GM12801 (cell line): ENCODE results near the gene MRGPRF.

ENCODE experiments used
- TF ChIP-seq, protein P1 (sequence below): IDR thresholded peaks from one replicate; pipeline ENCODE4 v1.5.1; 2011; ENCODE audit warnings: control low read depth; ENCODE audit not compliant: insufficient read length; ENCODE audit errors: extremely low read depth

Gene MRGPRF

DNA sequence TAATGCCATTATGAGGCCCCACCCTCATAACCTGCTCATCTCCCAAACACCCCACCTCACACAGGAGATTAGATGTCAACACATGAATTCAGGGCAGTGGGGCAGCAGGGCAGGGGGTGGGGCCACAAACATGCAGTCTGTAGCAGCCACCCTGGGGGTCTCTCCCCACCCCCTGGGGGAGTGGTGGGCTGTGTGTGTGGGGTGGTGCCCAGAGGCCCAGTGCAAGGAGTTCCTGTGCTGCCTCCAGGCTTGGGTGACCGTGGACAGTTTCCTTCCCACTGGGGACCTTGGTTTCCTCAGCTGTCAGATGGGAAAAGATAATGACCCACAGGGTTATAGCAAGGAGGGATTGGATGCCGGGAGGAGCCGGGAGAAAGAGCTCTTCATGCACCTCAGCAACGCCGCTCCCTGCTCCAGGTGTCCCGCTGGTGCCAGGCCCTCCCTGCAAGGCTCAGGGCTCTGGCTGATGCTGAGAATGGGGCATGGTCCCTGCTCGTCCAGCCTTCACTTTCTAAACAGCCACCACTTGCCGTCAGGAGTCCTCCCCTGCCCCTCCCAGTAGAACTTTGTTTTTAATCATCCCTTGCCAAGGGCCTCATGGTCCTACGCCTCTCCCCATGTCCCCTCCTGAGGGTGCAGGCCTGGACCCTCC is 2.0 kb upstream of the MRGPRF start:
- TF ChIP-seq, protein P1, sequence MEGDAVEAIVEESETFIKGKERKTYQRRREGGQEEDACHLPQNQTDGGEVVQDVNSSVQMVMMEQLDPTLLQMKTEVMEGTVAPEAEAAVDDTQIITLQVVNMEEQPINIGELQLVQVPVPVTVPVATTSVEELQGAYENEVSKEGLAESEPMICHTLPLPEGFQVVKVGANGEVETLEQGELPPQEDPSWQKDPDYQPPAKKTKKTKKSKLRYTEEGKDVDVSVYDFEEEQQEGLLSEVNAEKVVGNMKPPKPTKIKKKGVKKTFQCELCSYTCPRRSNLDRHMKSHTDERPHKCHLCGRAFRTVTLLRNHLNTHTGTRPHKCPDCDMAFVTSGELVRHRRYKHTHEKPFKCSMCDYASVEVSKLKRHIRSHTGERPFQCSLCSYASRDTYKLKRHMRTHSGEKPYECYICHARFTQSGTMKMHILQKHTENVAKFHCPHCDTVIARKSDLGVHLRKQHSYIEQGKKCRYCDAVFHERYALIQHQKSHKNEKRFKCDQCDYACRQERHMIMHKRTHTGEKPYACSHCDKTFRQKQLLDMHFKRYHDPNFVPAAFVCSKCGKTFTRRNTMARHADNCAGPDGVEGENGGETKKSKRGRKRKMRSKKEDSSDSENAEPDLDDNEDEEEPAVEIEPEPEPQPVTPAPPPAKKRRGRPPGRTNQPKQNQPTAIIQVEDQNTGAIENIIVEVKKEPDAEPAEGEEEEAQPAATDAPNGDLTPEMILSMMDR: no peak

DNA sequence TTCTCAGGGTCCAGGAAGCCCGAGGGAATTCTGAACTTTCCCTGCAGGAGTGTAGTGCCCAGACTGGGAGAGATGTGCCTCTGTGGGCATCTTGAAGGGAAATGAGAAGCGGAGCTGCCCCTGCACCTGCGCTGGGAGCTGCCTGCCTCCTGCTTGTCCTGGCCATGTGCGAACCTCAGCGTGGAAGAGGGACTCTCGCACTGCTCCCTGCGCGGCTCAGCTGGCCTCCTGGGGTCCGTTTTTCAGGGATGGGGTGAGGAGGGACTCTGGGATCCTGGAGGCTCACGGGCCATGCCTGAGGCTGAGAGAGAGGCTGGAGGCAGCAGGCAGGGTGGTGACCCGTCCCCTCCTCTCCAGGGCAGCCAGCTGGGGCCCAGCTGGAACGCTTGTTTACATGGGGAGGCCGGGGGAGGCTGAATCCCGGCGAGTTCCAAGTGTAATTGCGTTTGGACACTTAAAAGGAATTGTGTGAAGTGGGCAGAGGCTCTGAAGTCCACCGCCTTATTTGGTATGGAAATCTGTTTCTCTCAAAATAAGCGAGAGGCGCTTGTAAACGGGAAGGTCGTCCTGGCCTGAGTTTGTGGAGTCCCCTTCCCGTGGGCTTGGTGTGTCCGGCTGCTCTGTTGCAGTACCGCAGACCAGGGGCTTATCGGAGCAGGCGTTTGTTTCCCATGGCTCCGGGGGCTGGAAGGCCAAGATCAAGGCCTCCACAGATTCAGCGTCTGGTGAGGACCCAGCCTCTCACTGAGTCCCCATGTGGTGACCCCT is 1.2 kb upstream of the MRGPRF start:
- TF ChIP-seq, protein P1: no peak

DNA sequence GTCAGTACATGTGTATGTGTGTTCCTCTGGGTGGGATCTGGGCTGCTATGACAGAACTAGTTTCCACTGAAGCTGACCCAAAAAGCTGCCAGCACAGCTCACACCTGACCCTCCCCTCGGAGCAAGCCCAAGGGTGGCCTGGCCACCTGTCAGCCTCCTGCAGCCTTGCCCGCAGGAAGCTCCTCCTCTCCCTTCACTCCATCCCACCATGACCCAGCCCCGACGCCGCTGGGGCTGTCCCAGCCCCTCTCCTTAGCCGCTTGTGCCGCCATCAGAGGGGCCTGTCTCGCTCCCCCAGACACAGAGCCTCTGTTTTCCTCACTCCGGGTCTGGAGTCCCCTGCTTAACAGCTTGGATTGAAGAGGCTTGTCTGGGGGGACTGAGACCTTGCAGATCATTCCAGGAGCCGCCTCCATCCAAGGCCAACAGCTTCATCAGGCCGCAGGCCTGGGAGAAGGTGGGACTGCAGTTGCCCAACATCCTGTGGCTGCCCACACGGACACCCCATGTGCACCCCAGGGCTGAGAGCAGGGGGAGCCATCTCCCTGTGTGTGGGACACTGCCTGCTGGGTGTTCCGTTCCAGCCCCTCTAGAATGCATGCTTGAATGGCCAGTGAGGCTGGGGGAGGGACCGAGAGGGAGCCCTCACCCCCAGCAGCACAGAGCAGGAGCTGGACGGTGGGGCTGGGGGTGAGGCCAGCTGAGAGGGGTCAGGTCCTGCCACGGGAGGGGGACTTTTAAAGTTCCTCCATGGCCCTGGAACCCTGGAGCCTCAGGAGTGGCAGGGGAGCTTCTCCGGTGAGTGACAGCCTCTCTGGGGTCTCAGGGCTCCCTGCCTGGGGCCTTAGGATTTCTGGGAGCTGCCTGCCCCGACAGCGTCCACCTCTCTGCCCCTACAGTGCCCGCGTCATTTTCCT is 696 bp downstream of the MRGPRF start:
- TF ChIP-seq, protein P1: no peak

DNA sequence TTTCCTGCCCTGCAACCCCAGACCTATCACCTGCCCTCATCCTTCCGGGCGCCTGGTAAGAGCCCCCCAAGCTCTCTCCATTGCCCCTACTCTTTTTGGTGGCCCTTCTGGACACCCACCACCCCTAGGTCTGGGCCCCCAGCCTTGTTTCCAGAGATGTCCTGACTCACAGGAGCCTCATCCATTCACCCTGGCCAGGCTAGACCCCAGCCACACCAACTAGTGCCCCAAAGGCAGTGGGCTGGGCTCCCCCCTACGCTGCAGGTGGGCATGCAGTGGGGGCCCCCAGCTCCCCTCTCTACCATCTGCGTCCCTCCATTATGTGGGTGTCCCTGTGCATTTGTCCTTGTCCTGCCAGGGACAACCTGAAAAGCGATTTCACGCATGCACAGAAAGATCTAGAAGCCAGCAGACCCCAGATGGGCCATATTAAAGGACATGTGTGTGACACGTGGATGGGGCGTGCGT is 1.4 kb downstream of the MRGPRF start:
- TF ChIP-seq, protein P1: no peak

DNA sequence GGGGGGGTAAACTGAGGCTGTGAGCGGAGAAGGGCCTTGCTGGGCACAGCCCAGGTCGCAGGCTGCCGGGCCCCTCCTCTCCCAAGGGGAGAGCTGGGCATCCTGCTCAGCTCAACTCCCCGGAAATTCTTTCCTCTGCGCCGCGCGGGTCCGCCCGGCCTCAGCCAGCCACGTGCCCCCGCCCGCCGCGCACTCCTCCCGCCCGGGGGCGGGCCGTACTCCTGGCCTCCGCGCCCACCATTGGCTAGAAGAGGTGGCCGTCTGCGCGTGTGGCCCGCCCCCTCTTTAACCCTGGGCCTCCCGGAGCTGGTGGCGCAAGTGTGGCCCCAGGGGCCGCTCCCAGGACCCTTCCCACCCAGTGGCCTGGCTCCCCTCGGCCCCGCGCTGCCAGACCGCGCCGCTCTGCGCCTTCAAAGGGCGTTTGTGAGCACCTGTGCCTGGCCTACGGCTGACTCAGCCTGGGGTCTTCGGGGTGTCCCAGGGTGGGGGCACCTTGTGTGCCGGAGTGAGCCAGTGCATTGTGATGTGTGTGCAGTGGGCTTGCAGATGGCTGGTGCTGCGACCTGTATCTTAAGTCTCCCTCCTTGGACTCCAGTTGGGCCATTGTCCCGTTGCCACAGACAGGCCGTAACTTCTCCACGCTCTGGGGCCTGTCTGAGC is 2.0 kb downstream of the MRGPRF start:
- TF ChIP-seq, protein P1: no peak

DNA sequence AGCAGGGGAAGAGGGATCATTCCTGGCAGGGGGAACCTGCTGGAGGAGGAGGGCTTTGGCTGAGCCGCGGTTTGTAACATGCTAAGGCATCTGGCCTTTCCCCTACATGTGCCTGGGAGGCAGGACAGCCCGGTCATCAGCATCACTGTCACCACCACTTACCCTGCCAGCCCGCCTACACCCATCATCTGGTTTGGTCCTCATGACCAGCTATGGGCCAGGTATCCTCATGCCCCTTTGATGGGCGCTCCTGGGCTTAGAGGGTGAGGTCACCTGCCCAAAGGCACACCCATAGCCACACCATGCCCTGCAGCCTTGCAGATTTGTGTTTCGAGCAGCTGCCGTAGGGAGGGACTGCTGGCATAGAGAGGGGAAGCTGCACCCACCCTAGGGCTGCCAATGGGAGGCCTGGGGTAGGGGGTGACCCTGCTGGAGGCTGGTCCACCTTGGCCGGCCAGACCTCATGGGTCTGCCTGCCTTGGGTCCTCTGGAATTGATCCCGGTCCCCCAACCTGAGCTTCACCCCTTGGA is 2.6 kb downstream of the MRGPRF start:
- TF ChIP-seq, protein P1: no peak
